ENCODE measurements around the gene C4A.
"Not testable (repeated sequence)": the region's sequence is repeated elsewhere in the genome, so short reads cannot be mapped to it uniquely, and the experiment has no call there.

Gene C4A

GRCh38 chr6:31980998-31981397, 859 bp upstream of the C4A start:
- not testable (repeated sequence) for DNase-seq

- DNase-seq = not testable (repeated sequence)
Measured at GRCh38 chr6:31989363-31989762, 7.5 kb downstream of the C4A start.

- not testable (repeated sequence) for DNase-seq
Measured at GRCh38 chr6:31994421-31994820, 12.6 kb downstream of the C4A start.

GRCh38 chr6:31996385-31996784, 14.5 kb downstream of the C4A start:
- DNase-seq = not testable (repeated sequence)

- DNase-seq = not testable (repeated sequence)
Measured at GRCh38 chr6:32002546-32003268, 20.9 kb downstream of the C4A start.

GRCh38 chr6:32003301-32003700, 21.4 kb downstream of the C4A start:
- DNase-seq = not testable (repeated sequence)

- not testable (repeated sequence) for DNase-seq
Measured at GRCh38 chr6:32004393-32004792, 22.5 kb downstream of the C4A start.

- not testable (repeated sequence) for DNase-seq
Measured at GRCh38 chr6:32004864-32005537, 23.1 kb downstream of the C4A start.

- DNase-seq = not testable (repeated sequence)
Measured at GRCh38 chr6:32005538-32005880, 23.7 kb downstream of the C4A start.

- not testable (repeated sequence) for DNase-seq
Measured at GRCh38 chr6:32005991-32006529, 24.2 kb downstream of the C4A start.

- DNase-seq = not testable (repeated sequence)
Measured at GRCh38 chr6:32007086-32007485, 25.2 kb downstream of the C4A start.

- DNase-seq = not testable (repeated sequence)
Measured at GRCh38 chr6:32008037-32008436, 26.2 kb downstream of the C4A start.

GRCh38 chr6:32008616-32009015, 26.8 kb downstream of the C4A start:
- DNase-seq = not testable (repeated sequence)

GRCh38 chr6:32009537-32009936, 27.7 kb downstream of the C4A start:
- not testable (repeated sequence) for DNase-seq

- not testable (repeated sequence) for DNase-seq
Measured at GRCh38 chr6:32010856-32011530, 29.1 kb downstream of the C4A start.

- not testable (repeated sequence) for DNase-seq
Measured at GRCh38 chr6:32012941-32013617, 31.2 kb downstream of the C4A start.

- DNase-seq = not testable (repeated sequence)
Measured at GRCh38 chr6:32013738-32014137, 31.9 kb downstream of the C4A start.

- not testable (repeated sequence) for DNase-seq
Measured at GRCh38 chr6:32014547-32014946, 32.7 kb downstream of the C4A start, which contains the start of gene C4B. TSS of gene C4B (plus strand) at chr6:32014795. CDS start at chr6:32014846, 51 bp downstream.

GRCh38 chr6:32022100-32022499, 40.2 kb downstream of the C4A start:
- not testable (repeated sequence) for DNase-seq

- not testable (repeated sequence) for DNase-seq
Measured at GRCh38 chr6:32028631-32029030, 46.8 kb downstream of the C4A start.

- not testable (repeated sequence) for DNase-seq
Measured at GRCh38 chr6:32029553-32029952, 47.7 kb downstream of the C4A start.

GRCh38 chr6:32035283-32036013, 53.6 kb downstream of the C4A start:
- DNase-seq = not testable (repeated sequence)
